GM19351 (cell line): ENCODE results near the gene TMCC1.

Source experiments
- ATAC-seq: cut with Tn5 transposase; IDR thresholded peaks from one replicate; pipeline ENCODE4 v1.9.1; 2021; ENCODE audit warnings: mild to moderate bottlenecking, moderate library complexity; ENCODE audit not compliant: unreplicated experiment

TMCC1 gene

GRCh38 chr3:129627350-129628168 lies 266.0 kb downstream of the TMCC1 start:
- ATAC-seq, result peak; percentile 52

- peak; percentile 94 for ATAC-seq
Observed at GRCh38 chr3:129626744-129627349, 266.7 kb downstream of the TMCC1 start.

GRCh38 chr3:129625072-129625874 lies 268.2 kb downstream of the TMCC1 start:
- ATAC-seq, result no peak

- ATAC-seq, result no peak
Observed at GRCh38 chr3:129624347-129625071, 269.0 kb downstream of the TMCC1 start.

- ATAC-seq, result no peak
Observed at GRCh38 chr3:129623447-129624118, 269.9 kb downstream of the TMCC1 start.

- ATAC-seq, result no peak
Observed at GRCh38 chr3:129622933-129623332, 270.6 kb downstream of the TMCC1 start.

GRCh38 chr3:129622226-129622874 lies 271.2 kb downstream of the TMCC1 start:
- ATAC-seq, result no peak

- ATAC-seq, result no peak
Observed at GRCh38 chr3:129621626-129622225, 271.8 kb downstream of the TMCC1 start.

GRCh38 chr3:129620828-129621559 lies 272.5 kb downstream of the TMCC1 start:
- ATAC-seq, result no peak

- ATAC-seq, result no peak
Observed at GRCh38 chr3:129619726-129620162, 273.8 kb downstream of the TMCC1 start.

GRCh38 chr3:129618901-129619671 lies 274.4 kb downstream of the TMCC1 start:
- ATAC-seq, result no peak

GRCh38 chr3:129618186-129618820 lies 275.2 kb downstream of the TMCC1 start:
- no peak for ATAC-seq

- ATAC-seq, result no peak
Observed at GRCh38 chr3:129617381-129618185, 275.9 kb downstream of the TMCC1 start.

- ATAC-seq, result no peak
Observed at GRCh38 chr3:129616713-129617112, 276.8 kb downstream of the TMCC1 start.

GRCh38 chr3:129616291-129616690 lies 277.2 kb downstream of the TMCC1 start:
- no peak for ATAC-seq

GRCh38 chr3:129615751-129616281 lies 277.7 kb downstream of the TMCC1 start:
- no peak for ATAC-seq
